ENCODE data around the gene GFOD1.

GFOD1 gene, protein sequence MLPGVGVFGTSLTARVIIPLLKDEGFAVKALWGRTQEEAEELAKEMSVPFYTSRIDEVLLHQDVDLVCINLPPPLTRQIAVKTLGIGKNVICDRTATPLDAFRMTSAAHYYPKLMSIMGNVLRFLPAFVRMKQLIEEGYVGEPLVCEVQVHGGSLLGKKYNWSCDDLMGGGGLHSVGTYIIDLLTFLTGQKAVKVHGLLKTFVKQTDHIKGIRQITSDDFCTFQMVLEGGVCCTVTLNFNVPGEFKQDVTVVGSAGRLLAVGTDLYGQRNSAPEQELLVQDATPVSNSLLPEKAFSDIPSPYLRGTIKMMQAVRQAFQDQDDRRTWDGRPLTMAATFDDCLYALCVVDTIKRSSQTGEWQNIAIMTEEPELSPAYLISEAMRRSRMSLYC

DNA sequence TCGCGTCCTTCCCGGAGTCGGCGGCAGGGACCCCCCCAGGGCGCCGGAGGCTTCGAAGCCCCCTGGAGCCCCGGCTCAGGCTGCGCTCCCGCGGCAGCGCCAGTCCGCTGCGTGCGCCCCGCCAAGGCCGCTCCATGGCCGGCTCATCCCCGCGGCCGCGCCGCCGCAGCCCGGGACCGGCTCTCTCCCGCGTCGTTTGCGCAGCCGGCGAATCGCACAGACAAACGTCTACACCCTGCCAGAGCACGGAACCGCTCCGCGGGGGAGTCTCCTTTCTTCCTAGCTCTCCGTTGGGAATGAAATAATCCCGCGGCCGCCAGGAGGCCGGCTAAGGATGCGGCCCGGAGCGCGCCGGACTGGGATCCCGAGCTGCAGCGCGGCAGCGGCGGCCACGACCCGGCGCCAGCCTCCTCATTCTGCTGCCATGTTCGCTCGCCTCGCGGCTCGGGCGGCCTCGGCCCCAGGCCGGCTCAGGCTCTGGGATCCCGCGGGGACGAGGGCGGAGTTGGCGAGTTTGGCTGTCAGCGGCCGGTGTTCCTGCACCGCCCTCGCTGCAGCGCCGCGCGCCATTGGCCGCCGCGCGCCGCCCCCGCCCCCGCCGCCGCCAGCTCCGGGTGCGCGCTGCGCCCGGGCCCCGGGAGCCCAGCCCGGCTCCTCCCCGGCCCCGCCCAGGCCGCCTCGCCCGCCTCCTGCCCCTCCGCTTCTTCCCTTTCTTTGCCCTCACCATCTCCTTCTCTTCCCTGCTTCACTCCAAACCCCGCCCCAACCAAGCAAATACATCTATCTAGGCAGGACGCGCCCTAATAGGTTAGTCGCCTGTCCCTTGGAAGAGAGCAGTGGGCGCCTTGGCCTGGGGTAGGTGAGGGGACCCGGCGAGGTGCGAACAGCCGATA is at the start of gene GFOD1:
Gene GFOD1, minus strand, starts transcription at position 479 of the 893 bp plus-strand sequence. CDS start 710 bp downstream, outside the sequence.
- no peak for FAIRE-seq

DNA sequence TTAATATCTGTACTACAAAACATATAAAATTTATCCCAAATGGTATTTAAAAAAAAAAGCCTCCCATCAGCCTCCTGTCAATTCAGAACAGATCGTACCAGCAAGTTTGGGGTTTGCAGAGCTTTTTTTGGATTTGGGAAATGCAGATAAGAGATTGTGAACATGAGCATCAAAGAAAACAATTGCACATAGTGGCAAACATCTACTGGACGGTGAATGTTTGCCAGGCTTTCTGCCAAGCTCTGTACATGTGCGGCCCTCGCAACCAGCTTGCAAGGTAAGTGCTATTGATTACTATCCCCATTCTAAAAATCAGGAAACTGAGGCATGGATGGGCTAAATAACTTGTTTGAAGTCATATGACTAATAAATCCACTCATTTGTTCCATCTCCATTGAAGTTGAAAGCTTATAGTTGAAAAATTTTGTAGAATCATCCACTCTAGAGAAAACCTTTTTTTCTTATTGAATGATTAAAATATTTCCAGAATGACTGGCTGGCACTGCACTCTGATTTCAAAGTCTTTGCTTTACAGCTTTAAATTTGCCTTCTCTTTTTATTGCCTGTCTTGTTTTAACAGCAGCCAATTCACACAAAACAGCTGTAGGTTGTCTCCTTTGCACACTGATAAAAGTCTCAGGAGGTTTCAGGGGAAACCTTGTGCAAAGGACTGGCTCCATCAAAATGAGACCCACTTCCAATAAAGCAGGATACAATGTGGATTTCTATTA is 49.6 kb upstream of the GFOD1 start:
- no peak for FAIRE-seq

DNA sequence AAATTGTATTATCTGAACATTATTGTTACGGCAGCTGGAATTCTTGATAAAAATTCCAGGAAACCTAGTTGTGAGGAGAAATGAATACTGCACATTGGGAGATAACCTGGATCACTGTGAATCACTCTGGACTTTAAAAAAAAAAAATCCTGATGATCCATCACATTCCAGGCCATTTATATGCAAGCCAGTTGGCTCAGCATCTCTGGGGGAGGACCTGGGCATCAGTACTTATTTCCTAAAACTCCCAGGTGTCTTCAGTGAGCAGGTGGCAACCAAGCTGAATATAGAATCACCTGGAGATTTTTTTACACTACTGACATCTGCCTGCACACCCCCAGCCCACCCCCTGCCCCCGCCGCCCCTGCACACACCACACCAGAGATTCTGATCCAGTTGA is 47.9 kb upstream of the GFOD1 start:
- no peak for FAIRE-seq

DNA sequence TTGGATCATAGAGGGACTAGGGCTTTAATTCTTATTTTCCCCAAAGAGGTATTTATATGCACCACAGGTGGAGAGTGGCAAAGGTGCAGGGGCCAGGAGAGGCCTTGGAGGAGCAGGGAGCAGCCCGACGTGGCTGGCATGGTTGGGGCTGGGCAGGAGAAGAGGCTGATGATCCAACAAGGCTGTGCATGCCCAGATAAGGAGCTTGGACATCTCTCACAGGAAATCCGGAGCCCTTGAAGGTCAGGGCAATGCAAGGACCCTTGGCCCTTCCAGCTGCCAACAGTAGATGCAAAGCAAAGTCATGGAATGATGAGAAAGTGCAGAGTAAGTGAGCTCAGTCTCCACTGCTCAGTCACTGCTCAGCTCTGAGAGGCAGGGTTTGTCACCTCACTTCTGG is 47.1 kb upstream of the GFOD1 start:
- FAIRE-seq, result no peak

DNA sequence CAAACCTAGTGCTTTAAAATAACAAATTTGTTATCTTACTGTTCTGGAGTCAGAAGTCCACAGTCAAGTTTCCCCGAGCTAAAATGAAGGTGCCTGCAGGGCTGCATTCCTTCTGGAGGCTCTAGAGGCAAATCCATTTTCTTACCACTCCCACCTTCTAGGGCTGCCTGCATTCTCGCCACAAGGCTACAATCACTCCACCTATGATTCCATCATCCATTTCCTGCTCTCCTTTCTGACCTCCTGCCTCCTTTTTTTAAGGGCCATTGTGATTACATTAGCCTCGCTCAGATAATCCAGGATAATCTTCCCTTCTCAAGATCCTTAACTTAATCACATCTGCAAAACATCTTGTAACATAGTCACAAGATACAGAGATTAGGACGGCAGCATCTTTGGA is 44.6 kb upstream of the GFOD1 start:
- no peak for FAIRE-seq

DNA sequence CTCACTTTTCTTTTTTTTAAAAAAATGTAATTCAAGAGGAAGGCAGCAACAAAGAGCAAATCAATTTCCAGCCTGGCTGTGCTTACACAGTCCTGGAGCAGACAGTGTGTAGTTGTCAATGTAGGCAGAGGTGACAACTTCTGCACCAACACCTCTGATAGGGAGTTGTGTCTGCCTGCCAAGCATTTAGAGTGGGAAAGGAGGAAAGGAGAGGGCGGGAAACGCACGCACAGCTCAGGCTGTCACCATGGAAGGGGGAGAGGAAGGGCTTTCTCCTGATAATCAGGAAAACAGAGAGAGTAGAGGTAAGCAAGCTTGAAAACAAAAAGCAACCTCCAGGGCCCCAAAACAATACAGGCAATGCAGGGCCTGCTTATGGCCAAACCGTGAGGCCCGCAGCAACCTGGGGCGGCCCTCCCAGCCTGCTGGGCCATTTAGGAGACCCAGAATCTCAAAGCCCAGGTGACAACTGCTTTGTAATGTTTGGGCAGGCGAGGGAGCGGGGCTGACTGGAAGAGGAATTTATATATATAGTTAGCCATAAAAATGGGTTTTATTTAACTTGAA is 41.5 kb upstream of the GFOD1 start:
- no peak for FAIRE-seq

DNA sequence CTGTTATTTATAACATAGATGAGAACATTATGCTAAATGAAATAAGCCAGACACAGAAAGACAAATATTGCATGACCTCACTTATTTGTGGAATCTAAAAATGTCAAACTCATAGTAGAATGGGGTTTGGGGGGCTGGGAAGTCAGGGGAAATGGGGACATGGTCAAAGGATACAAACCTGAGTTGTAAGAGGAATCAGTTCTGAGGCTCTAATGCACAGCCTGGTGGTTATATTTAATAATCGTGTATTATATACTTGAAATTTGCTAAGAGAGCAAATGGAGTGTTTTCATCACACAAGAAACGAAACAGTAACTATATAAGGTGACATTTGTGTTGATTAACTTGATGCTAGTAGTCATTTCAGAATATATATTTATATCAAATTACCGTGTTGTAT is 40.8 kb upstream of the GFOD1 start:
- FAIRE-seq, result no peak

DNA sequence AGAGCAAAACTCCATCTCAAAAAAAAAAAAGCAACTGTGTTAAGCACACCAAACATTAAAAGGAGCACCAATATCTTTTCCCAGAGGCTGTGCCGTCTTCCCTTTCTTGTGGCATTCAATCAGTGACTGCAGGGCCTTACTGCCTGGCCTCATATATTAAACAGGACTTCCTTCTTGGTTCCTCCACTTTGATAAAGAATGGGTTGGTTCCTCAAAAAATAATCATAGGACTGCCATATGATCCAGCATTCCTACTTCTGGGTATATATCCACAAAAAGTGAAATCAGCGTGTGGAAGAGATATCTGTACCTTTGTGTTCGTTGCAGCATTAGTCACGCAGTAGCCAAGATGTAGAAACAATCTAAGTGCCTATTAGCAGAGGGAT is 40.3 kb upstream of the GFOD1 start:
- no peak for FAIRE-seq

DNA sequence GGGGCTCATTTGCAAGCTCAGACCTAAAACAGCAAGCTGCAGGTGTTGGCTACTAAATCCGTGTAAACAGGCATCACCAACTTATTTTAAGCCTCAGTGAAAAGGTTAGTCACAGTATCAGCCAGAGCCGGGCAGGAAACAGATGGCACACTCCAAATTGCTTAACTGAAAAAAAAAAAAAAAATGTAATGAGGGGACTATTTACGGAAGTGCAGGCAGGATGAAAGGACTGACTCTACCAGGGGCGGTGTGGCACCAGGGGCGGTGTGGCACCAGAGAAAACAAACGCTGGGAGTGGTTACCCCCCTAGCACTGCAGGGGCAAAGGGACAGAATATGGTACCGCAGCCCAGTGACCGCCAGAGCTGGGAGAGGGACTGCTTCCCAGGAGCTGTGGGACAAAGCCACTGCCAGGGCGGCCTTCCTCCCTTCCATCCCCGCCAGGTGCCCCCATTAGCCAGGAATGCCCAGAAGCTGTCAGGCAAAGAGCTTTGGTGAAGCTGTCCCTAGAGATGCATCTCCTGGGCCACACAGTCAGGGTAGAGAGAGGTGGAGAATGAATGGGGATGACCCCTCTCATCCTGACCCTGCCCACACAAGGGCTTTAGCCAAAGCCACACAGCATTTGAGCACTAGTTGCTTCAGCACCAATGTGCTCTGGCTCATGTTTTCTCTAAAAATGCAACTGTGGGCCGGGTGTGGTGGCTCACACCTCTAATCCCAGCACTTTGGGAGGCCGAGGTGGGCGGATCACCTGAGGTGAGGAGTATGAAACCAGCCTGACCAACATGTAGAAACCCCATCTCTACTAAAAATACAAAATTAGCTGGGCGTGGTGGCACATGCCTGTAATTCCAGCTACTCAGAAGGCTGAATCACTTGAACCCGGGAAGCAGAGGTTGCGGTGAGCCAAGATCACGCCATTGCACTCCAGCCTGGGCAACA is 39.6 kb upstream of the GFOD1 start:
- no peak for FAIRE-seq

DNA sequence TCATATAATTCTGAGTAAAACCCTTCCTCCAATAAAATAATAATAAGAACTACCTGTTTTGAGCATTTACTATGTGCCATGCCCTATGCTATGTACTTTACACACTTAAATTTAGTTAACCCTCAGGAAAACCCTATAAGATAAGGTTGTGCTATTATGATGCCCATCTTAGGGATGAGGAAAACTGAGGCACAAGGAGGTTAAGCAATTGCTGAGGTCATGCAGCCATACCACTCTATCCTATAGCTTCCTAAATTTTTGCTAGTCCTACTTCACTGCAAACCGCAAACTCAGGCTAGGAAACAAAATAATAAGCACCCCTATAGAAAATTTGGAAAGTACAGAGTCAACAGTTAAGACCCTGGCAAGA is 38.9 kb upstream of the GFOD1 start:
- FAIRE-seq, result no peak

DNA sequence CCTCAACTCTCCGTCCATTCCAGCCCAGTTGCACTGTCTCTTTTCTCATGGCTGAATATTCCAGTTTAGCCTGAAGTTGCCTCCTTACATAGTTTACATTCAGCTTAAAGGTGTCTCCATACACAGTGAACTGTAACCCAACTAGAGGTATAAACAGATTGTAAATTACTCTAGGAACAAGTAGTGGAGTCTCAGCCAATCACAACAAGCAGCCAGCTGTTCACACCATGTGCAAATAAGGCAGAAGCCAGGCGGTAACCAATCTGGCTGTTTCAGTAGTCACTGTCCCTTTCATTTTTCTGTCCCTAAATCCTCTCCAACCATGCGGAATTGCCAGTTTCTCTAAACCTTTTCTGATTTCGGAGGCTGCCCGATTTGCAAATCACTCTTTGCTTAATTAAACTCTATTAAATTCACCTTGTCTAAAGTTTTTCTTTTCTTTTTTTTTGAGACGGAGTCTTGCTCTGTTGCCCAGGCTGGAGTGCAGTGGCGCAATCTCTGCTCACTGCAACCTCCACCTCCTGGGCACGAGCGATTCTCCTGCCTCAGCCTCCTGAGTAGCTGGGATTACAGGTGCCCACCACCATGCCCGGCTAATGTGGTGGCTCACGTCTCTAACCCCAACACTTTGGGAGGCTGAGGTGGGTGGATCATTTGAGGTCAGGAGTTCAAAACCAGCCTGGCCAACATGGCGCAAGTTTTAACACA is 37.6 kb upstream of the GFOD1 start:
- FAIRE-seq, result no peak

DNA sequence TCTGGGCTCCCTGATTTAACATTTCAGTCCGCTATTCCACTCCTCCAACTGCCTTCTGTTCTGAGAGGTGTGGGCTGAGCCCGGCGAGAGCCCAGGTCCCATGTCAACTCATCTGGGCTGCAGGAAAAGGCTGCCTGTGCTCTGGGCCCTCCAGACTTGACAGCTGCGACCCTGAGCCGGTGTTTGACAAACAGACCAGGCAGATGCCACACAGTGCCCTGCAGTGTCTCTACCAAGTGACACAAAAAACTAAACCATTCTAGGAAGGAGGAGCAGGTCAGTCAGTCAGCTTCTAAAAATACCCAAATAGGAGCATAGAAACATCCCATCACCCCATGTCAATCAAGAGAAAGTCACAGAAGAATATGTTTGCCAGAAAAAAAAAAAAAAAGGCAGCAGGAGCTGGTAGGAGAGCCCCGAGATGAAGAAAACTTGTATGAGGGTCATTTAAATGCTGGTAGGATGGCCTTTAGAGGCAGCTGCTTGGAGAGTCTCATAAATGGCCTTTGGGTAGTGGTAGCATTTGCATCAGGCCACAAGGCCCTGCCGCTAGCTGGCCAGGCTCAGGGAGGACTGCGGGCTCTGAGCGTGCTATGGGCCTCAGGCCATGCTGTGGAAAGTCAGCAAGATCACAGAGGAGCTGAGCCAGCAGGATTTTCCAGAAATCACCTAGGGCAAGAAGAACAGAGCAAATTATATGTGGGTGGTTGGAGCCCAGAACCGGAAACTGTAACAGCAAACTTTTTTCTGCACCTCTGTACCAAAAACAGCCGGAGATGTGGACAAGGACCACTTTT is 36.6 kb upstream of the GFOD1 start:
- no peak for FAIRE-seq

DNA sequence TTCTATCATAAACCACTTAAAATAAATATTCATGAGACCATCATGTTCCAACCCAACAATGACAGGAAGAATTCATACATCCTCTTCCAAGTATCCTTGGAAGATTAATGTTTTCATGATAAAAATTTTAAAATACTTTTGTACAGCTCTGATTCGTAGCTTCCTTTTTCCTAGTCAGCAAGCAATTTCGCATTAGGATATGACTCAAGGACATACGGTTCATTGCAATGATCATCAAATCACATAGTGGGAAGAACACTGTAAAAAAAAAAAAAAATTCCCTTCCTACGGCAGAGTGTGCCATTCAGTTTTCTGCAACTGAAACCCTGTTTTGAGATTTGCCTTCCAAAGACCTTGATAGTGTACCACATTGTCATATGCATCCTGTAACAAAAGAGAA is 35.3 kb upstream of the GFOD1 start:
- FAIRE-seq, result no peak

DNA sequence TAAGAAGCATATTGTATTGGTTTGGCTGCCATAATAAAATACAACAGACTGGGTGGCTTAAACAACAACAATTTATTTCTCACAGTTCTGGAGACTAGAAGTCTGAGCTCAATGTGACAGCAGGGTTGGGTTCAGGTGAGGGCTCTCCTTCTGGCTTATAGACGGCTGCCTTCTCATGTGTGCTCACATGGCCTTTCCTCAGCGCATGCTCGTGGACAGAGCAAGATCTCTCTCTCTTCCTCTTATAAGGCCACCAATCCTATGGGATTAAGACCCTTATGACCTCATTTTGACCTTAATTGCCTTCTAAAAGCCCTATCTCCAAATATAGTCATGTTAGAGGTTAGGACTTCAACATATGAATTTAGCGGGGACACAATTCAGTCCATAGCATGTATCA is 32.4 kb upstream of the GFOD1 start:
- FAIRE-seq, result no peak

DNA sequence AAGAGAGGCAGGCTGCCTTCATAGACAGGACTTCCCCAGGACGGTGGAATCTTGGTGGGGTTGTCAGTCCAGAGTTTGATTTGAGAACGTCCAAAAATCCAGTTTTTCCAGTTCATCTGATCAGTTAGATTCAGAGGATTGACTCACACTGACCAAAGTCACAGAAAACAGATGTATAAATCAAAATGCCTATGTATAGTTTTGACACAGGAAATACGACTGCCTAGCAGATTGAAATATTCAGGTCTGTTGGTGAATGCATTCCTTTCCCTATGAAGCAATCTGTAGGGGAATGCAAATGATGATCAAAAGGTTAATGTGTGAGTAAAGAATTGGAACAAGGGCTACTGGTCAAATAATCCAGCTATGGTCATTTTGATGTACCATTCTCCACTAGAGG is 29.7 kb upstream of the GFOD1 start:
- no peak for FAIRE-seq

DNA sequence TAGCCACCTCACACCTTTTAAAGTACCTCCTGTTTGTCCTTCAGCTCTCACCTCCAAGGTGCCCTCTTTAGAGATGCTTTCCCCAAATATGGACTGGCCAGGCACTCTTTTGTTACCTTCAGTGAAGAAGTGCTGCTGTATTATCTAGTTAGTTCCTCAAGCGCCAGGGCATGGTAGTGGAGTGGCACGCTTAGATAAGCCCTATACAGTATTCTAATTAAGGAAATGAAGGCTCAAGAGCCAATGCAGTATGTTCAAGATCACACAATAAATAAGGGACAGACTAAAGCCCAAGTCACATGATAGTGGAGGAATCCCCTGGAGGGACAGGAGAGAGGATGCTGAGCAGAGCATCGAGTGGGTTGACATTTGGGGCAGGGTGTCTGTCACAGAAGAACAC is 28.5 kb upstream of the GFOD1 start:
- FAIRE-seq, result no peak

DNA sequence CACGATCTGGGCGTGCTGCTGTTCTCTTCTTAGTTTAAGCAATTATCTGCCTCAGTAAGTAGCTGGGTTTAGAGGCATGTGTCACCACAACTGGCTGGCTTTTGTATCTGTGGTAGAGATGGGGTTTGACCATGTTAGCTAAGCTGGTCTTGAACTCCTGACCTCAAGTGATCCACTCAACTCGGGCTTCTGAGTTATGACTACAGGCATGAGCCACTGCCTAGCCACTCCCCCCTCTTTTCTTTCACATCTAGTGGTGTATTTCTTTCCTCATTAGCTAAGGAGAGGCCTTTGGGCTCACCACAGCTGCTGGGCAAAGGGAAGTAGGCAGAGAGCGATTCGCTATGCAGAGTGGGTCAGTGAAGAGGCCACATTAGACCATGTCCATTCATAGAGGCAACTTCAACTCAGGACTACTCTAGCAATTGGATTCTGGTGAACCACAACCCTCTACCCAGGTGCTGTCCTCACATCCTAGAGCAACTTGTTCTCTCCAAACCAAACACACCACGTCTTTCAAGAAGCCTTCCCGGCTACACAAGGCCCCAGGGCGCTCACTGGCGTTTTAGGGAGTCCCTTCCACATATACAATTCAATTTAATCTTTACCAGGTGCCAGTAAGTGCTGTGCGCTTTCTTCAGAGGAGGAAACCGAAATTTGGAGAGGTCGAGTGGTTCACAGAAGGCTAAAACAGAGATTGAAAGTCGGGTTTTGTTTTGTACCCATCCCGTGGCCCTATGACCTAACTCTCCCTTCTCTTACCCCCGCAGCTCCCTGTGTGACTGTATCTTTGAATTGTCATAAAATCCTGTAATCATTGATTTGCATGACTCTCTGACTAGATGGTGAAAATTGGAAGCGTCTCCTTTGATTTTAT is 26.5 kb upstream of the GFOD1 start:
- no peak for FAIRE-seq

DNA sequence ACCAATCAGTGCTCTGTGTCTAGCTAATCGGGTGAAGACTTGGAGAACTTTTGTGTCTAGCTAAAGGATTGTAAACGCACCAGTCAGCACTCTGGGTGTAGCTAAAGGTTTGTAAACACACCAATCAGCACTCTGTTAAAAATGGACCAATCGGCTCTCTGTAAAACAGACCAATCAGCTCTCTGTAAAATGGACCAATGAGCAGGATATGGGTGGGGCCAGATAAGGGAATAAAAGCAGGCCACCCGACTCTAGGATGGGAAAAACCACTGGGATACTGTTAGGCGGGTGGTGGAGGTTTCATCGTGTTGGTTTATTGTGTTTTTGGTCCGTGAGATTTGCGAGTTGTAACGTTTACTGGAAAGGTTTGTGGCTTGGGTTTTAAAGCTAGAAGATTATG is 25.5 kb upstream of the GFOD1 start:
- no peak for FAIRE-seq

DNA sequence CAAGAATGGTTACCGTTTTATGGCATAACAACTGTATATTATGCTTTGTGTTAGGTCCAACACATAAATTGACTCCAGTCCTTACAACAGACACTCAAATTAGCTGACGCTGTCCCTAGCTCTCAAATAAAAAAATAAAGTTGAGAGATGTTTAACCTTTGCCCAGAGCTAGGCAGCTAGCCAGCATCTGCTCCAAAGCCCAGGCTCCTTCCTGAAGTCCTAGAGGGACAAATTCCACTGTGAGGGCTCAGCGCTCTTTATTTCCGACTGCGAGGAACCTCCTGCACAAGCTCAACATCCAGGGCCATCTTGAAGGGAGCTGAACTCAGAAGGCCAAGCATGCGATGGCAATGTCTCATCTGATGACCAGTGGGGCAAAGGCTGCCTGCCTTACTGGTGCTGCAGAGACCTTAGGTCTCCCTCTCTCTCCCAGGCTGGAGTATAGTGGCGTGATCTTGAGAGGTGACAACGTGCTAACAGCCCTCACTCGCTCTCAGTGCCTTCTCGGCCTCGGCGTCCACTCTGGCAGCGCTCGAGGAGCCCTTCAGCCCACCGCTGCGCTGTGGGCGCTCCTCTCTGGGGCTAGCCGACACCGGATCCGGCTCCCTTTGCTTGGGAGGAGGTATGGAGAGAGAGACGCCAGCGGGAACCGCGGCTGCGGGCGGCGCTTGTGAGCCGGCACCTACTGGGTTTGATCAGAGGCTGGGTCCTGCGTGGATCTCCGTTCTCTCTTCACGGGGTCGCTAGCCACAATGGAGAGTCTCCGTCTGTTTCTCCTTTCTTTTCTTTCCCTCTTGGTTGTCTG is 24.7 kb upstream of the GFOD1 start:
- FAIRE-seq, result no peak

All from TTC549 (cell line).